HEK293 (cell line): ENCODE results near the gene PTPN11.

ENCODE experiments used
- CTCF ChIA-PET: fragments of 350-600 bp; formaldehyde crosslinking; extraction: SDS; loops from one replicate; lab custom pipeline; 2021; ENCODE audit warnings: antibody characterized with exemption; lab: Yijun Ruan, JAX
- POLR2A ChIA-PET: fragments of 300-600 bp; formaldehyde crosslinking; extraction: SDS; loops from one replicate; lab custom pipeline; 2020; ENCODE audit warnings: antibody characterized with exemption, inconsistent platforms; lab: Yijun Ruan, JAX
- H3K27ac ChIP-seq: fragments of 200-500 bp; sonication (Bioruptor generic); 2 replicates; pipeline ENCODE4 v1.5.1; 2014; ENCODE audit warnings: low read depth, low read length, control low read depth, inconsistent platforms; ENCODE audit errors: extremely low read depth
- H3K36me3 ChIP-seq, 2 experiments: fragments of 200-500 bp in 1 of 2; sonication (Bioruptor generic) in 1 of 2; 1 replicate in 1 of 2; 2 replicates in 1 of 2; pipeline ENCODE4 v1.5.1; 2014 to 2017; ENCODE audit warnings: inconsistent platforms in 2 of 2, low read length in 2 of 2; ENCODE audit not compliant: control insufficient read depth in 2 of 2, insufficient read depth in 1 of 2
- H3K4me1 ChIP-seq: fragments of 200-500 bp; sonication (Bioruptor generic); 2 replicates; pipeline ENCODE4 v1.5.1; 2014; ENCODE audit warnings: mild to moderate bottlenecking, low read length, inconsistent platforms; ENCODE audit not compliant: control insufficient read depth, insufficient read depth
- H3K4me3 ChIP-seq: 2 replicates; pipeline ENCODE4 v1.5.1; 2011; ENCODE audit warnings: low read depth, mild to moderate bottlenecking, control low read depth, low read length, moderate library complexity
- H3K9me3 ChIP-seq: fragments of 200-500 bp; sonication (Bioruptor generic); 2 replicates; pipeline ENCODE4 v1.5.1; 2014; ENCODE audit warnings: low read depth, low read length, inconsistent platforms; ENCODE audit not compliant: control insufficient read depth, insufficient read depth
- AEBP2 ChIP-seq: fragments of 450-650 bp; formaldehyde crosslinking; IDR thresholded peaks from 2 replicates; pipeline ENCODE4 v1.5.1; 2016; ENCODE audit warnings: missing biosample characterization, missing genetic modification characterization, borderline replicate concordance
- BCL11A ChIP-seq: fragments of 450-650 bp; formaldehyde crosslinking; IDR thresholded peaks from 2 replicates; pipeline ENCODE4 v1.5.1; 2016; ENCODE audit warnings: low read depth, missing biosample characterization, missing genetic modification characterization
- FEZF1 ChIP-seq: fragments of 450-650 bp; formaldehyde crosslinking; IDR thresholded peaks from 2 replicates; pipeline ENCODE4 v1.5.1; 2016; ENCODE audit warnings: missing biosample characterization, missing genetic modification characterization
- OSR2 ChIP-seq: fragments of 450-650 bp; formaldehyde crosslinking; IDR thresholded peaks from 2 replicates; pipeline ENCODE4 v1.5.1; 2016; ENCODE audit warnings: missing biosample characterization, missing genetic modification characterization
- PRDM6 ChIP-seq: fragments of 450-650 bp; formaldehyde crosslinking; IDR thresholded peaks from 2 replicates; pipeline ENCODE4 v1.5.1; 2017; ENCODE audit warnings: missing biosample characterization, missing genetic modification characterization
- REST ChIP-seq: fragments of 450-650 bp; formaldehyde crosslinking; IDR thresholded peaks from 2 replicates; pipeline ENCODE4 v1.5.1; 2016; ENCODE audit warnings: missing biosample characterization, missing genetic modification characterization
- WT1 ChIP-seq: fragments of 450-650 bp; formaldehyde crosslinking; IDR thresholded peaks from 2 replicates; pipeline ENCODE4 v1.5.1; 2016; ENCODE audit warnings: missing biosample characterization, missing genetic modification characterization
- YY1 ChIP-seq: fragments of 450-650 bp; formaldehyde crosslinking; IDR thresholded peaks from 2 replicates; pipeline ENCODE4 v1.5.1; 2018; ENCODE audit warnings: missing biosample characterization, missing genetic modification characterization
- ZBTB17 ChIP-seq: fragments of 450-650 bp; formaldehyde crosslinking; IDR thresholded peaks from 2 replicates; pipeline ENCODE4 v1.5.1; 2016; ENCODE audit warnings: missing biosample characterization, missing genetic modification characterization
- ZBTB20 ChIP-seq: fragments of 450-650 bp; formaldehyde crosslinking; IDR thresholded peaks from 2 replicates; pipeline ENCODE4 v1.5.1; 2016; ENCODE audit warnings: missing biosample characterization, missing genetic modification characterization
- ZBTB26 ChIP-seq: fragments of 450-650 bp; formaldehyde crosslinking; optimal IDR thresholded peaks from 2 replicates; pipeline ENCODE3; 2016; ENCODE audit warnings: missing biosample characterization, mild to moderate bottlenecking, missing genetic modification characterization
- ZBTB48 ChIP-seq: fragments of 450-650 bp; formaldehyde crosslinking; IDR thresholded peaks from 2 replicates; pipeline ENCODE4 v1.5.1; 2016; ENCODE audit warnings: missing biosample characterization, missing genetic modification characterization
- ZNF10 ChIP-seq: fragments of 450-650 bp; formaldehyde crosslinking; IDR thresholded peaks from 2 replicates; pipeline ENCODE4 v1.5.1; 2017; ENCODE audit warnings: missing biosample characterization, missing genetic modification characterization
- ZNF112 ChIP-seq: fragments of 450-650 bp; formaldehyde crosslinking; IDR thresholded peaks from 2 replicates; pipeline ENCODE4 v1.5.0; 2017; ENCODE audit warnings: missing biosample characterization, missing genetic modification characterization
- ZNF18 ChIP-seq: fragments of 450-650 bp; formaldehyde crosslinking; IDR thresholded peaks from 2 replicates; pipeline ENCODE4 v1.5.1; 2016; ENCODE audit warnings: missing biosample characterization, missing genetic modification characterization
- ZNF266 ChIP-seq: fragments of 450-650 bp; formaldehyde crosslinking; IDR thresholded peaks from 2 replicates; pipeline ENCODE4 v1.5.1; 2016; ENCODE audit warnings: missing biosample characterization, missing genetic modification characterization, low read depth
- ZNF311 ChIP-seq: fragments of 450-650 bp; formaldehyde crosslinking; IDR thresholded peaks from 2 replicates; pipeline ENCODE4 v1.5.1; 2017; ENCODE audit warnings: missing biosample characterization, missing genetic modification characterization, borderline replicate concordance
- ZNF350 ChIP-seq: fragments of 450-650 bp; formaldehyde crosslinking; IDR thresholded peaks from 2 replicates; pipeline ENCODE4 v1.5.0; 2017; ENCODE audit warnings: missing biosample characterization, mild to moderate bottlenecking, missing genetic modification characterization
- ZNF433 ChIP-seq: fragments of 450-650 bp; formaldehyde crosslinking; IDR thresholded peaks from 2 replicates; pipeline ENCODE4 v1.5.1; 2016; ENCODE audit warnings: missing biosample characterization, missing genetic modification characterization, low read depth
- ZNF48 ChIP-seq: fragments of 450-650 bp; formaldehyde crosslinking; IDR thresholded peaks from 2 replicates; pipeline ENCODE4 v1.5.1; 2016; ENCODE audit warnings: missing biosample characterization, missing genetic modification characterization
- ZNF521 ChIP-seq: fragments of 450-650 bp; formaldehyde crosslinking; IDR thresholded peaks from 2 replicates; pipeline ENCODE4 v1.5.1; 2017; ENCODE audit warnings: missing biosample characterization, mild to moderate bottlenecking, missing genetic modification characterization
- ZNF558 ChIP-seq: fragments of 450-650 bp; formaldehyde crosslinking; IDR thresholded peaks from 2 replicates; pipeline ENCODE4 v1.5.1; 2016; ENCODE audit warnings: missing biosample characterization, missing genetic modification characterization
- ZNF561 ChIP-seq: fragments of 450-650 bp; IDR thresholded peaks from 2 replicates; pipeline ENCODE4 v1.5.1; 2018; ENCODE audit warnings: missing biosample characterization, missing genetic modification characterization, borderline replicate concordance
- ZNF600 ChIP-seq: fragments of 450-650 bp; formaldehyde crosslinking; IDR thresholded peaks from 2 replicates; pipeline ENCODE4 v1.5.1; 2016; ENCODE audit warnings: missing biosample characterization, missing genetic modification characterization
- ZNF629 ChIP-seq: fragments of 450-650 bp; formaldehyde crosslinking; IDR thresholded peaks from 2 replicates; pipeline ENCODE4 v1.5.1; 2017; ENCODE audit warnings: missing biosample characterization, missing genetic modification characterization
- ZNF704 ChIP-seq: fragments of 450-650 bp; formaldehyde crosslinking; IDR thresholded peaks from 2 replicates; pipeline ENCODE4 v1.5.1; 2016; ENCODE audit warnings: missing biosample characterization, missing genetic modification characterization
- ZXDB ChIP-seq: fragments of 450-650 bp; formaldehyde crosslinking; IDR thresholded peaks from 2 replicates; pipeline ENCODE4 v1.5.1; 2016; ENCODE audit warnings: missing biosample characterization, missing genetic modification characterization

The PTPN11 gene

GRCh38 chr12:112380663-112381405 is 37.9 kb upstream of the PTPN11 start:
- Histone ChIP-seq H3K27ac (peak overlapping the region; percentile 88), H3K4me3 (peak overlapping the region; percentile 88), H3K36me3 (no peaks in the 10 kb centered on the region), H3K4me1 (no peaks in the 10 kb centered on the region), H3K9me3 (no peaks in the 10 kb centered on the region)
- ChIA-PET CTCF (interaction anchor here (1.0 kb wide), 1 partner anchor 183 kb away, joined by 3 read pairs; no protein-coding TSS in a partner anchor), POLR2A (interaction anchor here (0.7 kb wide), 2 partner anchors 24 to 336 kb away, joined by 3 read pairs; no protein-coding TSS in a partner anchor)
- TF ChIP-seq ZNF629 (tag by site-specific recombination) (no peak), ZNF561 (tag by site-specific recombination) (0 out of 2 replicates have a peak, but pooled peaks have one; percentile 43), ZNF350 (tag by site-specific recombination) (no peak), ZNF704 (tag by site-specific recombination) (no peak), ZNF48 (tag by site-specific recombination) (no peak), REST (tag by site-specific recombination) (peak; percentile 68), YY1 (tag by site-specific recombination) (0 out of 2 replicates have a peak, but pooled peaks have one; percentile 19), ZNF558 (no peak), OSR2 (peak; percentile 23; the same call in 1 of the 2 replicates), ZNF112 (tag by site-specific recombination) (no peak), ZNF266 (tag by site-specific recombination) (no peak), ZBTB26 (tag by site-specific recombination) (no peak), ZNF18 (tag by site-specific recombination) (peak; percentile 99), ZNF10 (peak; percentile 44; the same call in 1 of the 2 replicates), FEZF1 (tag by site-specific recombination) (peak; percentile 71), ZXDB (peak; percentile 5), ZNF600 (tag by site-specific recombination) (peak; percentile 91), ZBTB20 (tag by site-specific recombination) (peak; percentile 80), ZNF433 (tag by site-specific recombination) (no peak), PRDM6 (tag by site-specific recombination) (0 out of 2 replicates have a peak, but pooled peaks have one; percentile 45), AEBP2 (tag by site-specific recombination) (no peak), BCL11A (no peak), WT1 (tag by site-specific recombination) (0 out of 2 replicates have a peak, but pooled peaks have one; percentile 51), ZNF521 (no peak), ZBTB48 (tag by site-specific recombination) (0 out of 2 replicates have a peak, but pooled peaks have one; percentile 15), ZBTB17 (tag by site-specific recombination) (peak; percentile 99), ZNF311 (tag by site-specific recombination) (no peak)
